ENCODE data around the gene TCAF2.
"Not testable (repeated sequence)": the region's sequence is repeated elsewhere in the genome, so short reads cannot be mapped to it uniquely, and the experiment has no call there.

GRCh38 chr7:143621175-143621574 lies 401 bp downstream of the TCAF2 start:
- not testable (repeated sequence) for TF ChIP-seq POLR2A (IDR thresholded peaks at IDR 0.05; ENCODE audit: low read length); GATA1 (IDR thresholded peaks at IDR 0.05; ENCODE audit: low read depth, low read length)
